CD4-positive, alpha-beta memory T cell (primary cell): Measurements from ENCODE around the gene AHNAK. TPM values are rescaled to one million over a fixed set of nuclear protein-coding genes. Genes with fewer than 3 reads are reported as not detected.

ENCODE experiments used
- CTCF ChIA-PET: fragments of 350-600 bp; sonication (Branson Sonifier 250); formaldehyde crosslinking; loops from one replicate; lab custom pipeline; 2021; ENCODE audit warnings: inconsistent platforms; ENCODE audit not compliant: partially characterized antibody; lab: Charles Lee
- POLR2A ChIA-PET: fragments of 350-600 bp; sonication (Branson Sonifier 250); formaldehyde crosslinking; loops from one replicate; lab custom pipeline; 2021; ENCODE audit not compliant: partially characterized antibody; lab: Charles Lee
- DNase-seq, 5 donors: peaks; one replicate each; pipeline versions ENCODE4 v3.0.0 to v3.0.0-alpha.2; 2020 to 2022; ENCODE audit warnings: mixed read lengths in 1 of 5
- H3K27ac ChIP-seq: one replicate; pipeline ENCODE4 v1.7.0; 2013; ENCODE audit warnings: low read depth, low read length
- H3K27me3 ChIP-seq: 2 replicates; pipeline ENCODE4 v1.7.0; 2013; ENCODE audit warnings: mild to moderate bottlenecking, low read length, moderate library complexity; ENCODE audit not compliant: insufficient read depth
- H3K36me3 ChIP-seq: 2 replicates; pipeline ENCODE4 v1.7.0; 2013; ENCODE audit warnings: mild to moderate bottlenecking, low read length, moderate library complexity; ENCODE audit not compliant: insufficient read depth
- H3K4me1 ChIP-seq: 2 replicates; pipeline ENCODE4 v1.7.0; 2013; ENCODE audit warnings: mild to moderate bottlenecking, low read length, moderate library complexity; ENCODE audit not compliant: insufficient read depth
- H3K4me3 ChIP-seq, 2 donors: one replicate each; pipeline ENCODE4 v1.7.0; 2013; ENCODE audit warnings: low read length in 2 of 2, mild to moderate bottlenecking in 1 of 2
- H3K9me3 ChIP-seq, 2 donors: one replicate each; pipeline ENCODE4 v1.7.0; 2013; ENCODE audit warnings: low read length in 2 of 2, control low read depth in 1 of 2; ENCODE audit not compliant: control insufficient read depth in 1 of 2
- H3K27ac Mint-ChIP-seq, 7 donors: one replicate each; pipeline ENCODE4 v1.8.0; 2020 to 2021; ENCODE audit warnings: mixed read lengths in 7 of 7, mild to moderate bottlenecking in 6 of 7, inconsistent platforms in 3 of 7, moderate library complexity in 3 of 7
- H3K27me3 Mint-ChIP-seq, 2 donors: one replicate each; pipeline ENCODE4 v1.8.0; 2020 to 2021; ENCODE audit warnings: mixed read lengths in 2 of 2
- H3K36me3 Mint-ChIP-seq, 2 donors: one replicate each; pipeline ENCODE4 v1.8.0; 2020 to 2021; ENCODE audit warnings: mixed read lengths in 2 of 2, inconsistent platforms in 1 of 2, mild to moderate bottlenecking in 1 of 2
- H3K4me1 Mint-ChIP-seq, 4 donors: one replicate each; pipeline ENCODE4 v1.8.0; 2020 to 2021; ENCODE audit warnings: mixed read lengths in 4 of 4, mild to moderate bottlenecking in 1 of 4
- H3K4me3 Mint-ChIP-seq, 8 donors: one replicate each; pipeline ENCODE4 v1.8.0; 2020 to 2021; ENCODE audit warnings: mixed read lengths in 8 of 8, mild to moderate bottlenecking in 7 of 8, moderate library complexity in 6 of 8, inconsistent platforms in 3 of 8
- H3K9me3 Mint-ChIP-seq, 8 donors: one replicate each; pipeline ENCODE4 v1.8.0; 2020 to 2021; ENCODE audit warnings: mixed read lengths in 8 of 8, mild to moderate bottlenecking in 5 of 8, inconsistent platforms in 3 of 8, moderate library complexity in 1 of 8
- intact Hi-C: fragments of 100-400 bp; cut with micrococcal nuclease; formaldehyde crosslinking; loops from one replicate; pipeline ENCODE4 v1.15.1; 2023
- polyA plus RNA-seq, 2 donors: library from polyadenylated mRNA; unstranded; fragments of 300-500 nt; fragmentation: Illumina TruSeq; gene quantifications; one replicate each; pipeline ENCODE4 v1.2.3, GENCODE V29; 2021
- total RNA-seq, 2 experiments: library from RNA; stranded (reverse); gene quantifications; one replicate each; pipeline ENCODE4 v1.2.3, GENCODE V29; 2021

The AHNAK gene
- total and polyA plus RNA-seq, 4 experiments from 2014 or later, result 23.5 to 573 (median 372) TPM

DNA sequence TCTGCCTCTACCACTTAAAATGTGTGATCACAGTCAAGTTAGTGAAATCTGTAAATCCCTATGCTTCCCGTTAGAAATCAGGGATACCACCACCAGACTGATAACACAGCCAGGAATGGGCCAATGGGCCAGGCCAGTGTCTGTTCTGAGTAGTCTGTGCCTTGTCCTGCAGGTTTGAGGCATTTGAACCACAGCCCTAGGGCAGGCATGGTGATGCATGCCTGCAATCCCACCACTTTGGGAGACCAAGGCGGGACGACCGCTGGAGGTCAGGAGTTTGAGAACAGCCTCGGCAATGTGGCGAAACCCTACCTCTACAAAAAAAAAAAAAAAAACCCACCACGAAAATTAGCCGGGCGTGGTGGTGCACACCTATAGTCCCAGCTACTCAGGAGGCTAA is 12.1 kb upstream of the AHNAK start:
- Histone ChIP-seq H3K9me3 (no peaks in the 10 kb centered on the region), H3K27me3 (no peaks in the 10 kb centered on the region), H3K4me1 (peaks cover 74% of the 10 kb centered on the region), H3K36me3 (peaks cover 7% of the 10 kb centered on the region), H3K4me3 (peak overlapping the region in 1 of 2 donors; percentile 17), H3K27ac (peak overlapping the region; percentile 95)
- intact Hi-C loops, result loop anchor here (10.0 kb wide), 1 partner anchor 296 kb away; no protein-coding TSS in a partner anchor
- Mint-ChIP-seq H3K4me3 (peak overlapping the region in 7 of 8 donors; percentile 43 to 91 (median 89)), H3K36me3 (peaks cover 25 to 39% of the 10 kb centered on the region in 2 donors), H3K27ac (peak overlapping the region; percentile 98 to 100 (median 100)), H3K27me3 (no peaks in the 10 kb centered on the region), H3K4me1 (peaks cover 55 to 80% (median 68%) of the 10 kb centered on the region in 4 donors), H3K9me3 (no peaks in the 10 kb centered on the region)
- peak in 1 of 5 donors; percentile 31 for DNase-seq
- CTCF ChIA-PET, result interaction anchor here (1.1 to 14.9 kb wide), 11 partner anchors 8 to 165 kb away, joined by 3 to 450 read pairs (median 24); partner anchors contain the start of gene SCGB1A1
- POLR2A ChIA-PET, result interaction anchor here (0.8 to 12.5 kb wide), 11 partner anchors 8 to 284 kb away, joined by 3 to 751 read pairs (median 10); partner anchors contain the start of genes AHNAK, BSCL2, C11orf98 and CSKMT

DNA sequence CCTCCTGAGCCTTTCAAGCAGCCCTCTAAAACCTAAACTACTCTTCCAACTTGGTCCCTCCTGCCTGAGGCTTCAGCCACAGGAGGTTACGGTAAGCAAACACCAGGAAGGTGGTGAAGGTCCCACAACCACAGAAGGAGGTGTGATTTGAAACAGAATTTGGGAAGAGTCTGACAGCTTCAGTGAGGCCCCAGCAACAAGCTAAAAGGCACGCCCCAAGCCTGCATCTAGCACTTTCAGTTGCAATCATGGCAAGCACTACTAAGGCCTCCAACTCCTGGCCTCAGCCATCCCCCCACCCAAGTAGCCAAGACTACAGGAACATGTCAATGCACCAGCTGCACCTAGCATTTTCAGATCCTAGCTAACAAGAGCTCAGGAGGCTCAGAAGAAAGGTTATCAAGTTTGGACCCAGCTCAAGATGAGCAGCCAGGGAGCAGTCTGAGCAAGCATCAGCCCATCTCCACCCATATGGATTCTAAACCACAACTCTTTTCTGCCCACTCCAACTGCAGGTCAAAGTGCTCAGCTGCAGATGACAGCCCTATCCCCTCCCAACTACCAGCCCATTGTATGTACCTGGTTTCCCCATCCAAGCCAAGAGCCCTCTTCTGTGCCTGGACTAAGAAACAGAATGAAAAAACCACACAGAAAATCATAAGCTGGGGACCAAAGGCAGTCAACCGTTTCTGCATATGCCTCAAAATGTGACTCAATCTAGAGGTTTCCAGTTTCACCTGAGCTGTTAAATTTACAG is 10.4 kb upstream of the AHNAK start:
- peak in 4 of 5 donors; percentile 73 to 85 (median 78) for DNase-seq
- H3K27me3 ChIP-seq, result no peaks in the 10 kb centered on the region
- Mint-ChIP-seq H3K27ac (peak overlapping the region; percentile 98 to 100 (median 100)), H3K36me3 (peaks cover 24 to 28% of the 10 kb centered on the region in 2 donors), H3K27me3 (no peaks in the 10 kb centered on the region), H3K4me3 (peak overlapping the region; percentile 82 to 91 (median 90)), H3K9me3 (no peaks in the 10 kb centered on the region), H3K4me1 (peaks cover 68 to 94% (median 81%) of the 10 kb centered on the region in 4 donors)
- intact Hi-C loops, result loop anchor here (1.0 to 10.0 kb wide), 3 partner anchors 11 to 298 kb away; partner anchors contain the start of genes AHNAK and EEF1G
- peaks cover 91% of the 10 kb centered on the region for H3K4me1 ChIP-seq
- peaks cover 7% of the 10 kb centered on the region for H3K36me3 ChIP-seq
- ChIA-PET CTCF (interaction anchor here (0.6 to 14.9 kb wide), 25 partner anchors 9 to 1536 kb away, joined by 3 to 450 read pairs (median 3); partner anchors contain the start of genes AHNAK, EEF1G, SCGB1A1 and SLC3A2), POLR2A (interaction anchor here (0.6 to 12.5 kb wide), 27 partner anchors 15 to 1760 kb away, joined by 3 to 751 read pairs (median 5); partner anchors contain the start of genes AHNAK, B3GAT3, BSCL2 and C11orf98)
- H3K9me3 ChIP-seq, result no peaks in the 10 kb centered on the region
- peak overlapping the region; percentile 95 for H3K27ac ChIP-seq
- peak overlapping the region; percentile 7 to 75 for H3K4me3 ChIP-seq

DNA sequence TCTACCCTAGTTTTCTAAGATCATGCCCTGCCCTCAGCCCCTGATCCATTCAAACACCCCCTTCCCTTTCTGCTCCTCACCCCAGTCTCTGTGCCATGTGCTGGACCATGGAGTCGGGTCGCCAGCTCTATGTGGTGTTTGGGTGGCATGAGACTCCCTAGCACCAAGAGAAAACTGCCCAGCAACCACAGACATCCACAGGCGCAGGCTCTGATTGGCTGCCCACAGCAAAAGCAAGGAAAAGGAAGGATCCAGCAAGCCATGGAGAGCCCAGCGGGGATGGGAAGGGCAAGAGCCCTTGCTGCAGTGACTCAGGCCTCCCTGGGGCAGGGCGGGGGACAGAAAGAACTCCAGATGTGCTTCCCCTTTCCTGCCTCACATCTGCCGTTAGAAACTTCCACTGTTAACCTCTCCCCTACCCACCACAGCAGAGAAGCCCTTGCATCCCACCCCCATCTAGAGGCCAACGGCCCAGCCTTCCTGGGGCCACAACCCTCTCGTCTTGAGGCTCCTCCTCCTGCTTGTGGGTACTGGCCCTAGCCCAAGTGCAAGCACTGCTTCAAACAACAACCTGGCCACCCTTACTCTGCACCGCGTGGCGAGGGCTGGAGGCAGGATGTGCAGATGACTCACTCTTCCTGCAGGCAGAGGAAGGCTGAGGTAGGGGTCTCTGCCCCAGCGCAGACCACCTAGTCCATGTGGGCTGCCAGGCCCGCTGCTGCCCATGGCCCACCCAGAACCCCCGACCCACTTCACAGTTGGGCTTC is 9.7 kb upstream of the AHNAK start:
- peaks cover 18 to 28% of the 10 kb centered on the region in 2 donors for H3K36me3 Mint-ChIP-seq
- intact Hi-C loops, result loop anchor here (1.0 to 10.0 kb wide), 3 partner anchors 10 to 299 kb away; partner anchors contain the start of genes AHNAK and EEF1G
- H3K4me3 ChIP-seq, result peak overlapping the region; percentile 37 to 75

DNA sequence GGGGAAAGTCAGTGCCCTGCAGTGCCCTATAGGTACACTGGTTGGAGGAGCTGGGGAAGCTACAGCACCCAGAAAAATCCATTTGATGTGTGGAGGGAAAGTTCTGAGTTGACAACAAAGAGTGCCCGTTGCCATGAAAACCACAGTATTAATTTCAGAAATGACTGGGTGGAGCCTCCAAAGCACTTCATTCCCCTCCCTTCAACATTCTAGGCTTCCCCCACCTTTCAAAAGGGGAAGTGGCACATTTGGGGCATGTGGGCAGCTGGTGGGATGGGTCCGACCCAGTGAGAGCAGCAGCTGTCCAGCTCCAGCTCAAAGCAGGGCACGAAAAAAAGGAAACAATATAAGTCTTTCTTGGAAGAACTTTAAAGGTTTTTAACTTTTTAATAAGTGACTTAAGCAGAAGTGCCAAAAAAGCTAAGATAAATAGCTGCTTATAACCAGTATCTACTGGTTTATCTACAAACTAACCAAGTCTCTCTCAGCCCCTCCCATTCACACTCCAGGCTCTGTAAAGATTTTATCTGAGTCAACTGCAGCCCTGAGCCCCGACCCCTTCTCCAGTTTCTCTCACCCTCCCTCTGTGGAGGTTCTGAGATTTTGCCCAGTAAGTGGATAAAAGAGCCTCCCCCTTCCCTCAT is 9.0 kb upstream of the AHNAK start:
- intact Hi-C loops, result loop anchor here (1.0 to 10.0 kb wide), 3 partner anchors 9 to 299 kb away; partner anchors contain the start of genes AHNAK and EEF1G
- peak; percentile 88 to 94 (median 92) for DNase-seq

More for the DNA sequence above, 9.7 kb upstream of the AHNAK start:
- H3K9me3 Mint-ChIP-seq, result peaks cover 0 to 4% (median 0%) of the 10 kb centered on the region in 8 donors
- peak overlapping the region; percentile 98 to 100 (median 100) for H3K27ac Mint-ChIP-seq
- peaks cover 7% of the 10 kb centered on the region for H3K36me3 ChIP-seq
- H3K9me3 ChIP-seq, result no peaks in the 10 kb centered on the region
- H3K4me3 Mint-ChIP-seq, result peak overlapping the region; percentile 82 to 91 (median 90)
- peak; percentile 85 to 97 (median 87) for DNase-seq
- ChIA-PET CTCF (interaction anchor here (0.6 to 14.9 kb wide), 17 partner anchors 9 to 1536 kb away, joined by 3 to 450 read pairs (median 5); partner anchors contain the start of genes AHNAK, EEF1G, SCGB1A1 and SLC3A2), POLR2A (interaction anchor here (0.5 to 12.5 kb wide), 26 partner anchors 11 to 1659 kb away, joined by 3 to 751 read pairs (median 7); partner anchors contain the start of genes AHNAK, B3GAT3, BSCL2 and C11orf98)
- H3K27me3 Mint-ChIP-seq, result peaks cover 0 to 2% of the 10 kb centered on the region in 2 donors
- peak overlapping the region; percentile 95 for H3K27ac ChIP-seq
- H3K4me1 ChIP-seq, result peaks cover 98% of the 10 kb centered on the region
- peaks cover 73 to 97% (median 85%) of the 10 kb centered on the region in 4 donors for H3K4me1 Mint-ChIP-seq
- H3K27me3 ChIP-seq, result no peaks in the 10 kb centered on the region

GRCh38 chr11:62554387-62555167 is 8.0 kb upstream of the AHNAK start:
- peak overlapping the region; percentile 4 to 75 for H3K4me3 ChIP-seq
- ChIA-PET CTCF (interaction anchor here (1.3 to 14.9 kb wide), 6 partner anchors 15 to 161 kb away, joined by 3 to 450 read pairs (median 49); partner anchors contain the start of gene SCGB1A1), POLR2A (interaction anchor here (0.6 to 12.5 kb wide), 20 partner anchors 14 to 301 kb away, joined by 3 to 751 read pairs (median 6); partner anchors contain the start of genes AHNAK, B3GAT3, C11orf98 and CSKMT)
- H3K4me3 Mint-ChIP-seq, result peak overlapping the region; percentile 26 to 91 (median 90)
- peaks cover 100% of the 10 kb centered on the region for H3K4me1 ChIP-seq
- no peaks in the 10 kb centered on the region for H3K9me3 ChIP-seq
- H3K27me3 Mint-ChIP-seq, result peaks cover 0 to 2% of the 10 kb centered on the region in 2 donors
- no peaks in the 10 kb centered on the region for H3K36me3 ChIP-seq
- H3K27ac Mint-ChIP-seq, result peak overlapping the region; percentile 98 to 100 (median 100)
- H3K27ac ChIP-seq, result peak overlapping the region; percentile 95
- H3K27me3 ChIP-seq, result no peaks in the 10 kb centered on the region
- H3K36me3 Mint-ChIP-seq, result peaks cover 6 to 12% of the 10 kb centered on the region in 2 donors
- DNase-seq, result no peak
- intact Hi-C loops, result loop anchor here (10.0 kb wide), 1 partner anchor 300 kb away; no protein-coding TSS in a partner anchor
- H3K4me1 Mint-ChIP-seq, result peaks cover 75 to 100% (median 87%) of the 10 kb centered on the region in 4 donors
- H3K9me3 Mint-ChIP-seq, result peaks cover 0 to 4% (median 0%) of the 10 kb centered on the region in 8 donors

More for the DNA sequence above, 9.0 kb upstream of the AHNAK start:
- POLR2A ChIA-PET, result interaction anchor here (0.5 to 12.5 kb wide), 24 partner anchors 12 to 526 kb away, joined by 3 to 751 read pairs (median 4); partner anchors contain the start of genes AHNAK, B3GAT3, C11orf98 and CSKMT
- peaks cover 78 to 100% (median 88%) of the 10 kb centered on the region in 4 donors for H3K4me1 Mint-ChIP-seq
- H3K27ac ChIP-seq, result peak overlapping the region; percentile 95
- H3K36me3 ChIP-seq, result peaks cover 7% of the 10 kb centered on the region
- peaks cover 0 to 4% (median 0%) of the 10 kb centered on the region in 8 donors for H3K9me3 Mint-ChIP-seq
- peaks cover 0 to 2% of the 10 kb centered on the region in 2 donors for H3K27me3 Mint-ChIP-seq
- peaks cover 100% of the 10 kb centered on the region for H3K4me1 ChIP-seq
- H3K9me3 ChIP-seq, result no peaks in the 10 kb centered on the region
- peak overlapping the region; percentile 37 to 75 for H3K4me3 ChIP-seq
- peak overlapping the region; percentile 98 to 100 (median 100) for H3K27ac Mint-ChIP-seq
- CTCF ChIA-PET, result interaction anchor here (1.1 to 14.9 kb wide), 6 partner anchors 9 to 162 kb away, joined by 3 to 450 read pairs (median 48); partner anchors contain the start of genes AHNAK, SCGB1A1 and TUT1
- peak overlapping the region; percentile 82 to 91 (median 90) for H3K4me3 Mint-ChIP-seq
- H3K27me3 ChIP-seq, result no peaks in the 10 kb centered on the region
- peaks cover 12 to 22% of the 10 kb centered on the region in 2 donors for H3K36me3 Mint-ChIP-seq
